ENCODE data around the gene LYRM7. TPM values are rescaled to one million over a fixed set of nuclear protein-coding genes. Genes with fewer than 3 reads are reported as not detected.
"Not testable (repeated sequence)": the region's sequence is repeated elsewhere in the genome, so short reads cannot be mapped to it uniquely, and the experiment has no call there.

Gene LYRM7
- total RNA-seq, 1 donor from 2014 or later: 11.6 TPM

DNA sequence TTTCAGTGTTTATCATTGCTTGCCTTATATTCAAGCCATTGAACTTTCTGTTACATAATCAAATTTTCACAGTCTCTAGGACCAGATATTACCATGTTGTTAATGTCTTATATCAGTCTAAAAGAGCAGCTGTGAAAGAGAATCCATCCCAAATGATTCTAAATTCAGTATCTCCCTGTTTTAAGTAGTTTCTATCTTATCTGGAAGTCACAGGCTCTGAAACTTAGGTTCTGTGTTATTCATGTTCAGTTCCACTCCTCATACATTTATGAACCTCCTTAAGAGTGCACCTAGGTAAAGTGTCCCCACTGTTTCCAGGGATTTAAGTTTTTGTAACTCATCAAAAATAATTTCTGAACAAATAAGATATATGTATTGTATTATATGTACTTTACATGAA lies 9.7 kb downstream of the LYRM7 start:
- no peak for DNase-seq

GRCh38 chr5:131182839-131183238 lies 12.1 kb downstream of the LYRM7 start:
- DNase-seq: no peak

DNA sequence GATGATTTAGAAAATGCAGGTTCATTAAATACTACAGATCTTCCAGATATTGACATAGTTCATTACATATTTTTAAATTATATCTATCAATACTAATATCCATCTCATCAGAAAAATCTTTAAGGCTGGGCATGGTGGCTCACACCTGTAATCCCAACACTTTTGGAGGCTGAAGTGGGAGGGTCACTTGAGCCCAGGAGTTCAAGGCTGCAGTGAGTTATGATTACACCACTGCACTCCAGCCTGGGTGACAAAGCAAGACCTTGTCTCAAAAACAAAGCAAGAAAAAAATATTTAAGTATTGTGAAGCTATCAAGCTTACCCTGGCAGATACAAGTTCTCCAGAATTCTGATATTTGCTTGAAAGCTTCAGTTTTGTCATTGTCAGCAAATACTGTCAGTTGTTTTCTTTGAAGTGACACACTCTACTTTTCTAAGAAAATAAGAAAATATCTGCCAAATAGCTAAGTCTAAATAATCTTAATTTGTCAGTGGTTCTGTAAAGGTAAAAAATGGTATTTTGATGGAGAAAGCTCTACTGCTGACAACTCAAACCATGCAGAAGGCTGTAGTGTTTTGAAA lies 14.9 kb downstream of the LYRM7 start:
- DNase-seq: no peak

GRCh38 chr5:131186561-131187256 lies 16.0 kb downstream of the LYRM7 start:
- DNase-seq: no peak

- DNase-seq: no peak
Observed at GRCh38 chr5:131193106-131193505, 22.4 kb downstream of the LYRM7 start.

- not testable (repeated sequence) for DNase-seq
Observed at GRCh38 chr5:131193897-131194296, 23.2 kb downstream of the LYRM7 start.

DNA sequence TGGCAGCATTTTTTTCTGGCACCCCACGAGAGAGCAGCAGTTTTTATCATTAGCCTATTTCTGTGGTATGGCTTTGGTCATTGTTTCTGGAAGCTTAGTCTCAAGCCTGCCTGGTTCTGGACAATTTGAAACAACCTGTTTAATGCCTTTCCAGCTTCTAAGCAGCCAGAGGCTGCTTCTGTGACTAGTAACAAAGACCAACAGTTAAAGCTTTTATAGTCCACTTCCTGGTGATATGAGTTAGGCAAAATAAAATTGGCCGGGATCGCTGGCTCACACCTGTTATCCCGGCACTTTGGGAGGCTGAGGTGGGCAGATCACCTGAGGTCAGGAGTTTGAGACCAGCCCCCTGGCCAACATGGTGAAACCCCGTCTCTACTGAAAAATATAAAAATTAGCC lies 24.0 kb downstream of the LYRM7 start:
- no peak for DNase-seq

GRCh38 chr5:131195696-131196095 lies 25.0 kb downstream of the LYRM7 start:
- DNase-seq: no peak

DNA sequence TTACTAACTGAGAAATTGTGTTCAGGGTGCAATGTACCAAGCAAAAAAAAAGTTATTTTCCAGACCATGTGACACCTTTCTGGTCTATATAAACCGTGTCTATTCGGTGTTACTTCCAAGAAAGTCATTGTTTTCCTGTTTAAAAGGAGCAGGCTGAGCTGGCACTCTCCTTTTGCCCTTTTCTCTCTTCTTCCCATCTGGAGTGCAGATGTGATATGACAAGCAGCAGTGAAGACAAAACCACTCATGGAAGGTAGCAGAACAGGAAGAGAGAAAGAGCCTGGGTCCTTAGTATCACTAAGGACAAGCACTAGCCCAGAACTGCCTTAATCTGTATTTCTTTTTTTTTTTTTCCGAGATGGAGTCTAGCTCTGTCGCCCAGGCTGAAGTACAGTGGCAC lies 25.6 kb downstream of the LYRM7 start:
- DNase-seq: no peak

DNA sequence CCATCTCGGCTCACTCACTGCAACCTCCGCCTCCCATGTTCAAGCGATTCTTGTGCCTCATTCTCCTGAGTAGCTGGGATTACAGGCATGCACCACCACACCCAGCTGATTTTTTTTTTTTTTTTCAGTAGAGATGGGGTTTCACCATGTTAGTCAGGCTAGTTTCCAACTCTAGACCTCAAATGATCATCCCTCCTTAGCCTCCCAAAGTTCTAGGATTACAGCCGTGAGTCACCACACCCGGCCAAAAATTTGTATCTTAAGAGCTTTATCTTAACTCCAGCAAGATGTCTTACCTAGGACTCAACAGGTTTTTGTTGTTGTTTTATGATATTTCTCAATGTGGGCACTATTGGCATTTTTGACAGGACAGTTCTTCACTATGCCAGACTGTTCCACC lies 27.9 kb downstream of the LYRM7 start:
- no peak for DNase-seq

GRCh38 chr5:131200560-131200959 lies 29.8 kb downstream of the LYRM7 start:
- no peak for DNase-seq

- no peak for DNase-seq
Observed at GRCh38 chr5:131204964-131205363, 34.2 kb downstream of the LYRM7 start.

- no peak for DNase-seq
Observed at GRCh38 chr5:131206061-131206460, 35.3 kb downstream of the LYRM7 start.

DNA sequence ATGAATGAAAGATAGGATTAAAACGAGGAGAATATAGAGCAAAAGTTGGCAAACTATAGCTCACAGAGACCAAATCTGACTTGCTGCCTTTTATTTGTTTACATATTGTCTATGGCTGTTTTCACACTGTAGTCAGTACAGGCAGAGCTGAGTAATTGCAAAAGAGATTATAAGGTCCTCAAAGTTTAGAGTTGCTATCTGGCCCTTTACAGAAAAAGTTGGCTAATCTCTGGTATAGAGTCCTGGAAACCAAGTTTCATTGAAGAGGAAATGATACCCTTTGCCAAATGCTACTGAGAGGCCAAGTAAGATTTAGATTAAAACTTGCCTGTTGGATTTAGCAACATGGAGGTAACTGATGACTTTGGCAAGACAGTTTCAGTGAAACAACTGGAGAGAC lies 36.0 kb downstream of the LYRM7 start:
- DNase-seq: no peak

DNA sequence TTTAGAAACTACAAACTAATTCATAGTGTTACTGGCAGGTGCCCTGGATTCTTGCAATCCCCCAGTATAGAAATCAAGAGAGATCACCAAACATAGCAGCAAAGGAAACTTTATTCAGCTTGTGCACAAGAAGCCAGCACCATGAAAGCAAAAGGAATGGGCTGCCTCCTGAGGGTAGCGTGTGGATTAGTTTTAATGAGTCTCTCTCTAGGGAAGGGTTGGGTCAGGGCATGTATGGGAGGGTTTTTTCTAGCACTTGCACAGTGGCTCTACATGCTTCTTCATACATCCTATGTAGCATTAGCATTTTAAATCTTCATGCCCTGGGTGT lies 38.4 kb downstream of the LYRM7 start:
- DNase-seq: no peak

GRCh38 chr5:131209506-131210150 lies 38.9 kb downstream of the LYRM7 start:
- DNase-seq: no peak

DNA sequence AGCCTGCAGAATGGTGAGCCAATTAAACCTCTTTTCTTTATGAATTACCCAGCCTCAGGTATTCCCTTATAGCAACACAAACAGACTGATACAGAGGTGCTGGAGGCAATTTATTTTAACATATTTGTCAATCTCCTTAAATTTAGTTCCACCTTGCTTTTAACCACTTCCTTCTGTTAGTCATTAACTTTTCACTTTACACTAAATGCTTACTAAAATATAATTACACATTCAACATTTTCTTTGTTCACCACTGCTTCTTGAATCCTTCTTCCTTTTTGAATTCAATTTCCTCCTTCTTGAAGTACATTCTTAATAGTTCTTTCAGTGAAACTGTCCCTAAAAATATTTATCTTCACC lies 39.4 kb downstream of the LYRM7 start:
- no peak for DNase-seq

- no peak for DNase-seq
Observed at GRCh38 chr5:131211669-131212068, 40.9 kb downstream of the LYRM7 start.

GRCh38 chr5:131212471-131213021 lies 41.8 kb downstream of the LYRM7 start:
- DNase-seq: no peak

GRCh38 chr5:131214609-131215227 lies 44.0 kb downstream of the LYRM7 start:
- DNase-seq: no peak

- no peak for DNase-seq
Observed at GRCh38 chr5:131217791-131218190, 47.0 kb downstream of the LYRM7 start.

DNA sequence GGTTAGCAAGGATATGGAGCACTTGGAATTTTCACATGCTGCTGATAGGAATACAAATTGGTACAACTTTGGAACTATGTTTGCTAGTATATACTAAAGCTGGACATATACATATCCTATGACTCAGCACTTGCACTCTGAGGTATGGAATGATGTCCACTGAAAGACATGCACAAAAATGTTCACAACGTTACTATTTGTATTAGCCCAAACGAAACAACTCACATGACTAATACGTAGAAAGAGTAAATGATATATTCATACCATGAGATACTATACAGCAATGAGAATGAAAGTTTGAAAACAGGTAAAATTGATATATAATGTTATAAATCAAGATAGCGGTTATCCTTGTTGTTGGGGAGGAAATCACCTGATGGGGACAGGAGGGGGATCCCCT lies 47.6 kb downstream of the LYRM7 start:
- DNase-seq: no peak

DNA sequence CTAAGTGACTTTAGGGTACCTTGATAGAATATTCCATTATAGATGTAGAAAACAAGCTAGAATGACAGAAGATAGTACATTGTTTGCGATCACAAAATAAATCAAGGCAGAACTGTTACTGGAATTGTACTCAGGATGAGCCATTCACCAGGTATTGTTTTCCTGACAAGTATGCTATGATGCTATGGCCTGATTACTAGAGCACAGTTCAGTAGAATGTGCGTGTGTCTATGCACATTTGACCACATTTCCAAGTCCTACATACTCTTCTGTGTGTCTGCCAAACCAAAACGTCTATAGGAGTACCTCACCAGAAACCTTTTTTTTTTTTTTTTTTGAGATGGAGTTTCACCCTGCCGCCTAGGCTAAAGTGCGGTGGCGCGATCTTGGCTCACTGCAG lies 49.8 kb downstream of the LYRM7 start:
- no peak for DNase-seq
